DMS79 (cell line): ENCODE measurements around the gene ATP10A.

ENCODE experiments used
- DNase-seq: peaks from one replicate; lab custom pipeline; 2025; lab: John Stamatoyannopoulos, UW

Gene ATP10A

DNA sequence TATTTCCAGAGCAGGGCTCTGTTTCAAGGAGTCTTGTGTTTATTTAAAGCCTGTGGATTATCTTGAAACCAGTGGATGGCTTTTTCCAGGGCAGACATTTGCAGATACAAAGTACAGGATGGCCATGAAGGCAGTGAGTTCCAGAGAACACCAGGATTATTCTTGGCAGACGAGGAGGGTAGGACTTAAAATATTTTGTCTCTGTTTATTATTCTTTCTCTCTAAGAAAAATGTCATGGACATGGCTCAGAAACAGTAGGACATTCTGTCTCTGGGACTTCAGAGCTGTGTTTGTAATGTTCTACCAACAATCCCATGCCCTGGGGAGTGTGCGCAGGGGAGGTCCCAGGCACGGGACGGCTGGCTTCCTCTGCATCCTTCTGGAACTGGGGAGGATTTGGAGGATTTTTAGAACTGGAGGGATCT lies 125.9 kb downstream of the ATP10A start:
- no peak for DNase-seq

DNA sequence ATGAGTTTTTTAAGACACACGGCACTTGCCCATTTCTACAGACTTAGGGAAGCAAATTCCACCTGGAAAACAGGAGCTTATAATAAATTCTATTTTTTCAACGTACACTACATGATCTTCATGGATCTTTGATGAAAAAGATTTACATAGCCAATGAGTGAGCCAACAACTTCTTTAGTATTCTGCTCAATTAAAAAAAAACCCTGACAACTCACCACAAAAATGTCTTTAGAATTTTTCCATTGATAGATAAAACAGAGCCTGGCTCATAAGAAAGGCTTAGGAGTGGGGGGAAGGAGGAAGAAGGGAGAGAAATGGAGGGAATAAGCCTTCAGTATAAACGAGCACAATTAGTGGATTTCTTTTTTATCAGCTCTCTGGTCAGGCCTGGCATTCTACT lies 126.7 kb downstream of the ATP10A start:
- DNase-seq: no peak

DNA sequence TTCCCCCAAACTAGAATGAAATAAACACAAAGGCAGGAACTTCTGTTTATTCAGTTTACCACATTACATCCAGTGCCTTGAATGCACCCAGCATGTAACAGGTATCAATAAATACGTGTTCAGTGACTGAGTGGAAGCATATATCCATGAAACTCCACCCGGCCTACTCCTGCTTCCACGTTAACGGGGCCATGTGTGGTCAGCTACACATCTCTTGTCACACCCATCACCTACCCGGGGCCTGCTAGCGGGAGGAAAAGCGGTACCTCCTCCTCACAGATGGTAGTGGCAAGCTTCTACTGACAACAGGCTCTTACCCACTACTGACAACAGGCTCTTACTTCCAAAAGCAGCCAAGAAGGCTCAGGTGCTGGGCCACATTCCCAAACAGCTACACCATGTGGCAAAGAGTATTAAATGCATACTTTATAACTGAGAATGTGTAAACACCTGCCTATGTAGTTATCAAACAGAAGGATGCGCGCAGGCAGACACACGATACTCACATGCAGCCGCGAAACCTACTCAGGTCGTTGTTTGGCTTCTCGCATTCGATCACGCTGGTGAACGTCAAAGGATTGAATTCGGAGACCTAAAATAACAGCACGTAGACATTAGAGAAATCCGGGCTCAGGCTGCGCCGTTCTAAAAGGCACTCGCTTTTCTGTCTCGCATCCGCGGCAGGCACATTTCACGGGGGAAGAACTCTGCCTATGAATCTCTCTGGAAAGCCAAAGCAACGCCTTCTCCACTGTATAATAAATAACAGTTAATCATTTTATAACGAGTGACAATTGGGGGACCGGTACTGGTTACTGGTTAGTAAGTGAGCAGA lies 127.4 kb downstream of the ATP10A start:
- no peak for DNase-seq

DNA sequence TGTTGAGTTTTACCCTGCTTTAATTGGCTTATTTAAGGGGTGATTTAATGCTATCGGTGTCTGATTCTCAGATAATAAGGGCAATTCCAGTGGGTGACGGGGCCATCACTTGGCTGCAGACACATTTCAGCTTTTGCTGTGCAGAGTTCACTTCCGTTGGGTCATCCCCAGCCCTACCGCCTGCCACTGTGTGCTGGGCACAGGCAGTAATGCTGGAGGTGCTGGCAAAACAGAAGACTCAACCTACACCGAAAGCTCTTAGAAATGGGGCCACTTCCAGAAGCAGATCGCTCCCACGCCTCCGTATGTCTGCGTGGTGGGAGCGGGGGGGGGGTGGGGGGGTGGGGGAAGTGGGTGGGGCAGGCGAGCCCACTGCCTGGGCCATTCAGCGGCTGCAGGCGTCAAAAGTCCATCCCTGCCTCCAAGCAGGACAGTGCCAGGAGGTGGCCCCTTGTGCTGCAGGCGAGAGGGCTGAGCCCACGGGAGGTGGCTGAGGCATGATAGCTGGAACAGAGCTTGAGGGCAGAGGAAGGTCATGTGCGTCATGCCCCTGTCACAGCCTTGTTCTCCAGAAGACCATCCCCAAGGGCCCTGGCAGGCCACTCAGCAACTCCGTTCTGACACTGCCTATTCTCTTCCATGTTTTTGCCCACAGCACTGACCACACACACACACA lies 128.3 kb downstream of the ATP10A start:
- DNase-seq: no peak

DNA sequence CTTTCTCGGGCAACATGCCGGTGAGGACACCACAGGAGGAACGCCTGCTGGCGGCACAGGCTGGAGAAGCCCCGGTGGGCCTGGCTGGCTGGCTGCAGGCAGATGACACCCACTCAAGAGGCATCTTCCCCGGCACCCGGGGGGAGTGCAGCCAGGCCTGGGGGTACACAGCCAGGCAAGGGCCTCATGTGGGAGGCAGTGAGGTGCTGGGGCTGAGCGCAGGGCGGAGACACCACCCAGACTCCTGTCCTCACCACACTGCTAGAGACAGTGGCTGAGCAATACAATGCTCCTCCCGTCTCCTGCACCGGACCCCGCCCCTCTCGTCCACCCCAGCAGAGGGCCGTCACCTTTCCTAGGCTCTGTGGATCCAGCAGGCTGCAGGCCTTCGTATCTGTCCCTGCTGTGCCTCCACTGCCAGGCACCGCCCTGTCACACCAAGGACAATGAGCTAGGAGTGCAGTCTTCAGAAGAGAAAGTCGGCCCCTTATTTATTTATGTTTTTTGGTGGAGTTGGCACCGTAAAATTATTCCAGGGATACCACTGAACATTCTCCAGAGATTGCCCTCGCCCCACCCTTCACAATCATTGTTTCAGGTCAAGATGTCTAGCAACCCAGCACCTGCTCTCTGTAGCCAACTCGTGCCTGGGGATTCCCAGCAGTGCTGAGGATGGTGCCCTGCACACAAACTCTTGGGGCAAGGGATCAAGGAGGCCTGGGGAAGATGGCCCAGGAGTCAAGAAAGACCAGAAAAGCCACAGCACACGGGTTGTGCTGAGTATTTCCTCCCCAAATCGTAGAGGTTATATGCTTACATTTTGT lies 129.1 kb downstream of the ATP10A start:
- no peak for DNase-seq

DNA sequence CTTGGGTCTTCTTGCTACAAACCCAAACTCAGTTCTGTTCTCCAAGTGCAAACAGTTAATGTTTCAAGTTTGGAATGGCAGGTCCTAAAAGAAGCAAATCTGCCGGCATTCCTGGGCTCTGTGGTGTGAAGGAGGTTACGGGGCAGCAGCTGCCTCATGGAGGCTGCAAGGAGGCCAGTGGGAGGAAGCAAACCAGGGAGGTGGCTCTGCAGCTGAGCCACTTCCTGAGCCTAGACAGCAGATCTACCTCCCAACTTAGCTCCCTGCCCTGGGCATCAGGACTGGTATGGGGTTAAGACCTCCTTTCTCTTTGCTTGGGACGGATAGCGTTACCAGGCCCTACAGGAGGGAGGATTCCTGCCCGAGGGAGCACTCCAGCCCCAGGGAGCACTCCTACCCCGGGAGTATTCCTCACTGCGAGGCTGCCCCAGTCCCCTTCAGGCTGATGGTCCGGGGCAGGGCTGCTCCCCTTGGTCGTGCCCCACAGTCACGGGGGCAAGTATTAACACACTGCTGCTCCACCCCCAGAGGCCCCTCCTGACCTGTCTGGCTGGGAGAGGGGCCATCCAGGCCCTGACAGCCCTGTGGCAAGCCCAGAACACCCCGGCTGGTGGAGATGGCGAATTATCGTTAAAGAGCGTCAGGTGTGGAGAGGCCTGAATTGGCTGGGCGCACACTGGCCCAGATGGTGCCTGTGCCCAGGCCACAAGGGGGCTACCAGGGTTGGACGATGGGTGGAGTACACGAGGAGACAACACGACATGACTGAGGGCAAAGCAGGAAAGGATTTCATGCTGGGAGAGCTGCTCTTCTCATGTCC lies 129.9 kb downstream of the ATP10A start:
- DNase-seq: no peak

DNA sequence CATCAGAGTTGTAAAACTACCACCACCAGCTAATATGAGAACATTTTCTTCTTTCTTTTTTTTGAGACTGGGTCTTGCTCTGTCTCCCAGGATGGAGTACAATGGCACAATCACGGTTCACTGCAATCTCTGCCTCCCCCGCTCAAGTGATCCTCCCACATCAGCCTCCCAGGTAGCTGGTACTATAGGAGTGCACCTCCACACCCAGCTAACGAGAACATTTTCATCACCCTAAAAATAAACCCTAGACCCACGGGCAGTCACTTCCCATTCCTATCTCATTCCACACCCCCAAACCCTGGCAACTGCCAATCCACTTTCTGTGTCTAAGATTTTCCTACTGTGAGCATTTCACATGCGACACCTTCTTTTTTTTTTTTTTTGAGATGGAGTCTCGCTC lies 130.9 kb downstream of the ATP10A start:
- no peak for DNase-seq

DNA sequence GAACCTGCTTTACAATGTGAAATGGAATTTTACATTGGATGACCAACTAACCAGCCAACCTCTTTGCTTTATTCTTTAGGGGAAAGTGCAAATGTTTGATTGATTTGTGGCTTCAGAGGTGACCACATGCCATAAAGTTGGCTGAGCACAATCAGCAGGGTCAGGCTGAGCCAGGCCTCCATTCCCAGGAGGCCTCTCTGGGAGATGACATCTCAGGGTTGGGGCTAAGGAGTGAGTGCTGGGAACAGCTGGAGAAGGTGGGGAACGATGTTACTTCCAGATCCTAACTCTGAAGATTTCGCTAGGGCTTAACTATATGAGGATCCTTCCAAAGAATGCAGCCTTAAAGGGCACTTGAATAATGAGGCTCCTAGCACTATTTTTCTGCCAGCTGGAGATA lies 131.7 kb downstream of the ATP10A start:
- no peak for DNase-seq

DNA sequence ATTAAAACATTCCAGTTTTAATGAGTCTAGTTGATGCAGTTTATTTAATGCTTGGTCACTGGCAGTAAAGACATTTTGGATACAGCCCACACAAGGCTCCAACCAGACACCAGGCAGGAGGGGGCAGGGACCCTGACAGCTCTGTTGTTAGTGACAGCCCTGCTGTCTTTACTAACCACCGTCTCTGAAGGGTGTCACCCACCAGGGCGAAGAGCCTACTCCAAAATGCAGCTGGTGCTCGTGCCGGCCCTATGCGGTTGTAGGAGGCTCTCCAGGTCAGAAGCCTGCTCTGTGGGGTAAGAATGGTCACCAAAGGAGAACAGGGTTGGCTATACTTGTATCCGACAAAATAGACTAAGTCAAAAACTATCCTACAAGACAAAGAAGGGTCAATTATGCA lies 132.2 kb downstream of the ATP10A start:
- DNase-seq: no peak

DNA sequence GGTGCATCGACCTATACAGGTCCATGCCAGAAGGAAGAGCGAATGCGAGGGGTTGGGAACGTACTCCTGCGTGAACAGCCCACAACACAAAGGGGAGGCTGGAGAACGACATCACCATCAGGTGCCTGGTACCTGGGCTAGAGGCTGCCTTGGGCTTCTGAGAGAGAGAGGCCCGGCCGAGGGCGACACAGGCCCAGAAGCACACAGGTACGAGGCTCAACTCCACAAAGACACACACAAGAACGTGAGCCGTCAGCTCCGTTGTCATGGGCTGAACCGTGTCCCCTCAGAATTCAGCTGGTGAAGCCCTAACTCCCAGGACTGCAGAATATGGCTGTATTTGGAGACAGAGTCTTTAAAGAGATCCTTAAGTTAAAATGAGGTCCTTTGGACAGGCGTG lies 134.3 kb downstream of the ATP10A start:
- DNase-seq: no peak

DNA sequence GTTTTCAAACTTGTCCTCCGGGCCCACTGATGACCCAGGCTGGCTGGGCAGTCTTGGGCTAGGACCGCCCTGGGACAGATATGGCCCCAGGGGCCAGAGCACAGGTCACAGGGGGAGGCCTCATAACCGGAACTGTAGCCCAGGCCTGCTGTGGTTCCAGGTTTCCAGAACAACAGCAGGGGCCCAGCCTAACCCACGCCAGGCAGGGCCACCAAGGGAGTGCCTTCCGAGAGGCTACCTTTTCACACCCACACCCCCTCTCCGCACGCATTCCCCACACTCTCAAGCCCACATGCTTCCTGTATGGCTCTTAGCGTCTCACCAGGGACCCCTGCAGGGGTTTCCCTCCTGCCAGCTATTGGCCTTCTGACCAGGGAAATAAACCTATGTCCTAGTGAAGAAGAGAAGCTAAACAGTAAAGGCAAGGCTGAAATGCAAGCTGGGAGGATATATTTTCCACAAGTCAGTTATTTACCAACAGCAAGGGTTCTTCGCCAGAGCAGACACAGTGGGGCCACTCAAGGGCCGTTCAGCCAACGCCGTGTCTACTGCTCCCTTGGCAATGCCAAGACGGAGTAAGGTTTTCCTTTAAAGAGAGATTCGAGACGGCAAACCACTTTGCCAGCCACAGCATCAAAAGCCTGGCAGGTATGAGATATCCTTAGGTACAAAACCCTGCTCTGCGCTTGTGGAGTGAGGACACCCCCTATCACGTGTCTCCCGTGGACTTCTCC lies 135.1 kb downstream of the ATP10A start:
- DNase-seq: no peak

DNA sequence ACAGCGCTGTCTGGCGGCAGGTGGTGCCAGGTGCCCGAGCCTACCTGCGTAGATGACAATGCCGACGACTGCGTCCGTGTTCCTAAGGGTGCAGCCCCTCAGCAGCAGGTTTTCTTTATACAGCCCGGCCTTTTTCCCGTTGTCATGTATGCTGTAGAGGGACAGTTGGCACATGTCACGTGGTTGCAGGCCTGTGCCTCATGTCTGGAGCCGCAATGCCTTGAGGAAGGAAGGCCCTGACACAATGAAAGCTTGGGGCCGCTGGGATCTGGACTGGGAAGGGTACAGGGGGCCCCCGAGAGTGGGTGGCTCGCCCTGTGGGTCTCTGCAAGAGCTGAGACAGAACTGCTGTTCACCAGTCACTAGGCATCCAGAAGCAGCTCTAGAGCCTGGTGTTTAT lies 136.0 kb downstream of the ATP10A start:
- no peak for DNase-seq

DNA sequence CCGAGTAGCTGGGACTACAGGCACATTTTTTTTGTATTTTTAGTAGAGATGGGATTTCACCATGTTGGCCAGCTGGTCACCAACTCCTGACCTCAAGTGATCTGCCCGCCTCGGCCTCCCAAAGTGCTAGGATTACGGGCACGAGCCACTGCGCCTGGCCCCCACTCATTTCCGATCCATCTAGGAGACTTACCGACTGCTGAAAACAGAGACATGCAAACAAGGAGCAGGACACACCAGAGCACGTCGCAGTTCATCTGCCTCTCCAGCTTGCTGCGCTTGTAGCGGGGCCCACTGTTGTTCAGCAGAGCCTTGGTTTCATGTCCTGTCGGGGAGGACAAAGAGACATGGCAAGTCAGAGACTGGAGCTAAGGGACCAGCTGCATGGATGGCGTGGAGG lies 137.4 kb downstream of the ATP10A start:
- no peak for DNase-seq

DNA sequence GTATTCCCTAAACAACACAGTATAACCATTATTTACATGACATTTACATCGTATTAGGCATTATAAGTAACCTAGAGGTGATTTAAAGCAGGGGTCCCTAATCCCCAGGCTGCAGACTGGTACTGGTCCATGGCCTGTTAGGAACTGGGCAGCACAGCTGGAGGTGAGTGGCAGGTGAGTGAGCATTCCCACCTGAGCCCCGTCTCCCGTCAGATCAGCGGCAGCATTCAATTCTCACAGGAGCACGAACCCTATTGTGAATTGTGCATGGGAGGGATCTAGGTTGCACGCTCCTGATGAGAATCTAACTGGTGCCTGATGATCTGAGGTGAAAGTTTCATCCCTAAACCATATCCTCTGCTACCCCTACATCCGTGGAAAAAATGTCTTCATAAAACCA lies 138.2 kb downstream of the ATP10A start:
- DNase-seq: no peak

DNA sequence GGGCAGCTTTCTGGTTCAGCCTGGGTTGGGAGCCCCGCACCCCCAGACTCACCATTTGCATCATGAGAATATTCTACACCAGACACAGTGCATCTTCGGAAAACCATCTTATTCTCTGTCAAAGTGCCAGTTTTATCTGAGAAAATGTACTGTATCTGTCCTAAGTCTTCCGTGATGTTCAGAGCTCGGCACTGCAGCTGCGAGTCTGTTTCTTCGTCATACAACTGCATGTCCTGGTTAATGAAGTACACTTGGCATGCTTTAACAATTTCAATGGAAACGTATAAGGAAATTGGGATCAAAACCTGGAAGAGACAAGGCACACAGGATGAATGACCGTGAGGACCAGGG lies 141.5 kb downstream of the ATP10A start:
- DNase-seq: no peak

DNA sequence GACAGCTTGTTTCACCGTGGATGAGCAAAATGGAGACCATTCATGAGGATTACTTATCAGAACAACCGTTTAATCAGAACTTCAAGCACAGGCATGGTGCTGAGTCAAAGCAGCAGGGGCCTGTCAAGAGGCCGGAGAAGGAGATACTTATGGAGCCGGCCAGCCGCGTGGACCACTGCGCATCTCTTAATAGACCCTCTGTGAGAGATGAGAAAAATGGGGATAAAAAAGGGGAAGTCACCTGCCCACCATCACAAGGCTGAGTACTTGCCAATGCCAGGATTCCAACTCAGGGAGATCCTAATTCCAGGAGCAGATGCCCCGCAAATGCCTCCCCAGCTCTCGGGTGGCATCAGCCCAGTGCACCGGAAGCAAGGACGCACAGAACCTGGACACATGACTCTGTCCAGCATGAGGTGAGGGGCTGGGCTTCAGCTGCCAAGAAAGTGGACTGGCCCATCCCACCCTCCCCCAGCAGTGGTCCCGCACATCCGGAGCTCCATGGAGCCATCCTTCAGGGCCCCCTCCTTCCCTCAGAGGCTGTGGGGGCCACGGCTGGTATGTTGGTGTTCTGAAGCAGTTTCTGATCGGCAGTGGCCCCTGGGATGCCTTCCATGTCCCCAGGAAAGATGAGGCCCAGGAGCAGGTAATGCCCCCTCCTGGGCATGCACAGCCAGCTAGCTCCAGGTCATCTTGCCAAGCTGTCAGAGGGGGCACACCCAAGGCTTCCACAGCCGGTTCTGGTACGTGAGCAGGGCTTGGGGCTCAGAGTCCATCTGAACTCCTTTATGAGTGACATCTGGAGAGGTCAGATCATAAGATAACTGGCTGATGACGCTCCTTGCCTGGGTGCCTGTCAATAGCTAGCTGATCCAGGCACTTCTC lies 143.8 kb downstream of the ATP10A start:
- DNase-seq: no peak

DNA sequence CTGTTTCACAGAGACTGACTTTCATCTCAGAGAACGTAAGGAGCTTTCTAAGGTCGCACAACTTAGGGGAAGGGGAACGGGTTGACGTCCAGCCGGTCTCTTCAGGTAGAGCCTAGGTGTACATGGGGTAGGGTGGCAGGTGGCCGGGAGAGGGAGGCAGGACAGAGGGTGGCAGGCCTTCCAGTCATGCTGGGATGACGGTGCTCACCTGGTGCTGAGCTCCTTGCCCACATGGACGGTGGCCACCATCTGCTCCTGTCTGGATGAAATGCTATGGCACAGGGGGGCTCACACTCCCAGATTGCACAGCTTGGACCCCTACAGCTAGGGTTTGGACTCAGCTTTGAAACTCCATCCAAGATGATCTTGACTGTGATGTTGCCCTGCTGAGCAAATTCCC lies 144.5 kb downstream of the ATP10A start:
- DNase-seq: no peak

DNA sequence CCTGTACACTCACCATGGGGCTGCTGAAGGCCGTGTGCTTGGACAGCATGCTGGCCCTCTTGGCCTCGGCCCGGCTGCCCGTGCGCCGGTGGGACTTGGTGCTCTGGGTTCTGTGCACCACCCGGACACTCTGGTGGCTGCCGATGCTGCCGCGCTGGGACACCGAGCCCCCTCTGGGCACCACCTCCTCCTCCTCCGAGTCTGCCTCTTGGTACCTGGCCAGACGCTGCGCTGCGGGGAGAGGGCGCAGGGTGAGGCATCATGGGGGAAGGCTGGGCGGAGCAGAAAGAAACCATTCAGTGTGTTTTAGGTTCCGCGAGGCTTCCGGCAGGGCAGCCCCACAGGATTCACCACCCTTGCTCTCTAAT lies 145.0 kb downstream of the ATP10A start:
- DNase-seq: no peak

DNA sequence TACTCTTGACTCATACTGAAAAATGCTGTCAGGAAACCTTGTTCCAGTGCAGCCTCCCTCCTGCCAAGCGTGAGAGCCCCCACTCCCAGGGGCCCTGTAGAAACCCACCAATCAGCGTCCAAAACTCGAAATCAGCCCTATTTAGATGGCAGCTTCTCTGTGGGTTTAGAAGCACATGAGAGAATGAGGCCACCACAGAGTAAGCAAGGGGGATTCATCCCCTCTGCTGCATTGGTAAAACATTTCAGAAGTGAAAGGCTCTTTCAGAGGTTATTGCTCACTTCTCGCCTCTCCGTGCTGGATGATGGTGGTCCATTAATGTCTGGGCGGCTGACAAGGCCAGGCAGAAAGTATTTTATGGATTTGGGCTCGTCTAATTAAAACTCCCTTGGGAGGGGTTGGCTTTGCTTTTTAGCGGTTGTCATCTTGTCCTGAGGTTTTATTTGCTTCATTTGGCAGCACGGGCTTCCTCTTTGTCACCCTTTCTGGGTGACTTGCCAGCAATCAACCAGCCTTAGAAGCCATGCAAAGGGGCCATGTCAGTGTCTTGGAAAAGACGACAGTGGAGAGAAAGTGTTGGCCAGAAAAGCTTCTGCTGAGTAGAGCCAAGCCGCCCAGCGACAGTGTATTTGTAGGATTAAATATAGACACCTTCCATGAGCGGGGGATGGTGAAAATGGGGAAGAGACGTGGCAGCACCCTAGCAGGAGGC lies 145.5 kb downstream of the ATP10A start:
- DNase-seq: no peak

DNA sequence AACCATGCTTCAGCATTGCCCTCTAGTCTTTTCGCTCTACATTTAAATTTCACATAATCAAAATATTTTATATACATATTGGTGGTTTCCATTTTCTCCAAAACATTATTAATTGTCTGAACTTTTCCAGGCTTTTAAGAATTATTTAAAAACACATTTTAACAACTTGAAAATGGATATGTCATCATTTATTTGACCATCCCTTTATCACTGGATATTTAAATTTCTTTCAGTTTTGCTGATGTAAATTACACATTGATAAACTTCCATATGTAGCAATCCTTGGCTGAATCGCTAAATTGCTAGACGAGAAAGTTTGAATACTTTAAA lies 146.0 kb downstream of the ATP10A start:
- DNase-seq: no peak
